Tibial nerve (tissue), 4 donors: ENCODE data around the gene CARD6. TPM values are rescaled to one million over a fixed set of nuclear protein-coding genes. Genes with fewer than 3 reads are reported as not detected.
"Not testable (repeated sequence)": the region's sequence is repeated elsewhere in the genome, so short reads cannot be mapped to it uniquely, and the experiment has no call there.

ENCODE experiments used
- DNase-seq, 2 donors: peaks; one replicate each; pipeline ENCODE4 v3.0.0-alpha.2; 2019; ENCODE audit warnings: low spot score in 2 of 2
- H3K27ac ChIP-seq, 4 donors: fragments of 200-600 bp; sonication (generic) in 3 of 4; one replicate each; pipeline ENCODE4 v1.5.1; 2017 to 2019; ENCODE audit warnings: mild to moderate bottlenecking in 1 of 4
- H3K27me3 ChIP-seq, 2 donors: fragments of 200-600 bp; sonication (generic) in 1 of 2; one replicate each; pipeline versions ENCODE4 v1.5.1 to v1.6.0; 2017 to 2019
- H3K36me3 ChIP-seq, 3 donors: fragments of 200-600 bp; sonication (generic); one replicate each; pipeline ENCODE4 v1.5.1; 2018 to 2019
- H3K4me1 ChIP-seq, 4 donors: fragments of 200-600 bp; sonication (generic) in 3 of 4; one replicate each; pipeline ENCODE4 v1.5.1; 2017 to 2019
- H3K4me3 ChIP-seq, 4 donors: fragments of 200-600 bp; sonication (generic) in 3 of 4; one replicate each; pipeline ENCODE4 v1.5.1; 2017 to 2019; ENCODE audit warnings: mild to moderate bottlenecking in 1 of 4, moderate library complexity in 1 of 4
- H3K9me3 ChIP-seq, 4 donors: fragments of 200-600 bp; sonication (generic) in 3 of 4; one replicate each; pipeline ENCODE4 v1.5.1; 2017 to 2019
- EP300 ChIP-seq, 2 donors: sonication (generic); formaldehyde crosslinking; IDR thresholded peaks; one replicate each; pipeline ENCODE4 v1.6.1; 2017; ENCODE audit warnings: antibody characterized with exemption in 2 of 2, mild to moderate bottlenecking in 1 of 2
- POLR2A ChIP-seq, 2 donors: fragments of 450-650 bp; IDR thresholded peaks; one replicate each; pipeline ENCODE4 v1.6.1; 2017; ENCODE audit warnings: antibody characterized with exemption in 2 of 2, mild to moderate bottlenecking in 2 of 2, moderate library complexity in 2 of 2
- WGBS, 2 donors: methylation state at CpG; one replicate each; pipeline ENCODE4 v1.1.5; 2018; 5-methylcytosine and 5-hydroxymethylcytosine counted together
- total RNA-seq, 4 donors: library from RNA; depleted of rRNA; stranded (reverse); fragments of >200 nt; gene quantifications; one replicate each; pipeline ENCODE4 v1.1.0, GENCODE V29; 2016
- TF ChIP-seq, protein P1 (sequence below), 5 experiments: fragments of 200-600 bp in 3 of 5; fragments of 450-650 bp in 2 of 5; sonication (generic) in 3 of 5; IDR thresholded peaks; one replicate each; pipeline ENCODE4 v1.5.1; 2016 to 2019; ENCODE audit warnings: antibody characterized with exemption in 5 of 5, mild to moderate bottlenecking in 3 of 5, moderate library complexity in 2 of 5

The CARD6 gene
- total RNA-seq, 4 donors from 2014 or later, result 7.6 to 16.1 (median 11.3) TPM

DNA sequence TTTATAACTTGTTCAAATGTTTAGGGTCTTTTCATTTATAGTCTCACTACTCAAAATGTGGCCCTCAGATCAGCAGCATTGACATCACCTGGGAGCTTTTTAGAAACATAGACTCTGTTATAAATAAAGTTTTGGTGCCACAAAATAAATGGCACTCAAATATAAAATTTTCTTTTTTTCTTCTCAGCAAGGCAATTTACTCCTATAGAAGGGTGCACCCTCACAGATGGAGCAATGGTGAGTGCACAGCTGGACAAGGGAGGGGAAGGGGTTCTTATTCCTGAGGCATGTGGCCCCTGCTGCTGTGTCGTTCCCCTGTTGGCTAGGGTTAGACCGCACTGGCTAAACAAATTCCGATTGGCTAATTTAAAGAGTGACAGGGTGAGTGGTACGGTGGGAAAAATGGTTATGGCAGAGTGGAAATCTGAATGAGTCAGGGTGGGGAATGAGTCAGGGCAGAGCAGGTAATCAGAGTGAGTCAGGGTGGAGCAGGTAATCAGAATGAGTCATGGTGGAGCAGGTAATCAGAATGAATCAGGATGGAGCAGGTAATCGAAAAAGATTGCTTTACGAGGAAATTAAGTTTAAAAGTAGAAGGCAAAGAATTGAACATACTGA is 36.3 kb downstream of the CARD6 start:
- Histone ChIP-seq H3K27me3 (no peaks in the 10 kb centered on the region), H3K4me3 (no peak overlapping the region), H3K9me3 (no peaks in the 10 kb centered on the region), H3K4me1 (no peaks in the 10 kb centered on the region), H3K27ac (no peak overlapping the region), H3K36me3 (no peaks in the 10 kb centered on the region)
- no peak for TF ChIP-seq POLR2A (IDR thresholded peaks at IDR 0.05)
- TF ChIP-seq EP300 (IDR thresholded peaks at IDR 0.05), result no peak
- TF ChIP-seq, protein P1, sequence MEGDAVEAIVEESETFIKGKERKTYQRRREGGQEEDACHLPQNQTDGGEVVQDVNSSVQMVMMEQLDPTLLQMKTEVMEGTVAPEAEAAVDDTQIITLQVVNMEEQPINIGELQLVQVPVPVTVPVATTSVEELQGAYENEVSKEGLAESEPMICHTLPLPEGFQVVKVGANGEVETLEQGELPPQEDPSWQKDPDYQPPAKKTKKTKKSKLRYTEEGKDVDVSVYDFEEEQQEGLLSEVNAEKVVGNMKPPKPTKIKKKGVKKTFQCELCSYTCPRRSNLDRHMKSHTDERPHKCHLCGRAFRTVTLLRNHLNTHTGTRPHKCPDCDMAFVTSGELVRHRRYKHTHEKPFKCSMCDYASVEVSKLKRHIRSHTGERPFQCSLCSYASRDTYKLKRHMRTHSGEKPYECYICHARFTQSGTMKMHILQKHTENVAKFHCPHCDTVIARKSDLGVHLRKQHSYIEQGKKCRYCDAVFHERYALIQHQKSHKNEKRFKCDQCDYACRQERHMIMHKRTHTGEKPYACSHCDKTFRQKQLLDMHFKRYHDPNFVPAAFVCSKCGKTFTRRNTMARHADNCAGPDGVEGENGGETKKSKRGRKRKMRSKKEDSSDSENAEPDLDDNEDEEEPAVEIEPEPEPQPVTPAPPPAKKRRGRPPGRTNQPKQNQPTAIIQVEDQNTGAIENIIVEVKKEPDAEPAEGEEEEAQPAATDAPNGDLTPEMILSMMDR (IDR thresholded peaks at IDR 0.05), result no peak
- 93 to 94% methylated on average over 6 of the region's 6 CpGs for WGBS, 2 donors
- DNase-seq, result no peak

DNA sequence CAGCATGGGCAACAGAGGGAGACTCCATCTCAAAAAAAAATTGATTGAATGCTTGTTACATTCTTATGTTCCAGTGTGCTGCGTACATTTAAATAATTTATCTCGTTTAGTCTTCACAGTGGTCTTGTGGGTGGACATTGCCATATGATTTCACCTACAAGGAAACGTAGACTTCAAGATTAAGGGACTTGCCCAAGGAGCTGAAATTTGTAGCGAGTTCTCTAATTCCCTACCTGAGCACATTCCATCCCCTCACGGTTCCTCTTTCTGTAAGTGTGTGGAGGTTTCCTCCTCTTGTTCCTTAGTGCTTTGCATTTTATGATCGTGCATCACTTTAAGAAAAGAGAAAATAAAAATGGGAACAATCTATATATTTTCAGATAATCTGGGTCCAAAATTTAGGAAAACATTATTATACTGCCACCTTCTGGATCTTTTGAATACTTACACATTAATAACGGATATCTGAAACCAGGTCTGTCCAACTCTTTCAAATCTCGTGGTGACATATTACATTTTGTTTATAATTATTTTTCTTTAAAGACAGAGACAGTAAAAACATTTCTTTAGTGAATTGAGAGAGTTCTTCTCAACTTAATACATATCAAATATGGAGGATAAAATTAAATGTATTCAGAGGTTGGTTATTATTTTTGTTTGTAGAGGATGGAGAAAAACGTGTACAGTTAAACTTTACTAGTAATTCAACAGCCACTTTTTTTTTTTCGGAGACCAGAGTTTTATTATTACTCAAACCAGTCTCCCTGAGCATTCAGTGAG is 38.2 kb downstream of the CARD6 start:
- no peaks in the 10 kb centered on the region for H3K27me3 ChIP-seq
- H3K9me3 ChIP-seq, result no peaks in the 10 kb centered on the region
- no peak for DNase-seq
- H3K36me3 ChIP-seq, result no peaks in the 10 kb centered on the region
- no peaks in the 10 kb centered on the region for H3K4me1 ChIP-seq
- no peak overlapping the region for H3K4me3 ChIP-seq
- no peak overlapping the region for H3K27ac ChIP-seq
- WGBS, 2 donors, result 30 to 32% methylated on average over 10 of the region's 10 CpGs
- TF ChIP-seq, protein P1 (IDR thresholded peaks at IDR 0.05), result peak; percentile 43 to 66 (median 58)
- TF ChIP-seq EP300 (IDR thresholded peaks at IDR 0.05) (no peak), POLR2A (IDR thresholded peaks at IDR 0.05) (no peak)

DNA sequence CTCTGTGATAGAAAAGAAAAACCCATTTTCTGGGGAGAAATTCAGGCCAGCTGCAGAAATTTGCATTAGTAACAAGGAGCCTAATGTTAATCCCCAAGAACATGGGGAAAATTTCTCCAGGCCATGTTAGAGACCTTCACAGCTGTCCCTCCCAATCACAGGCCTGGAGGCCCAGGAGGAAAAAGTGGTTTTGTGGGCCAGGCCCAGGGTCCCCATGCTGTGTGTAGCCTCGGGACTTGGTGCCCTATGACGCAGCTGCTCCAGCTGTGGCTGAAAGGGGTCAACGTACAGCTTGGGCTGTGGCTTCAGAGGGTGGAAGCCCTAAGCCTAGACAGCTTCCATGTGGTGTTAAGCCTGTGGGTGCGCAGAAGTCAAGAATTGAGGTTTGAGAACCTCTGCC is 41.1 kb downstream of the CARD6 start:
- Histone ChIP-seq H3K4me3 (no peak overlapping the region), H3K4me1 (no peaks in the 10 kb centered on the region), H3K9me3 (no peaks in the 10 kb centered on the region), H3K27ac (no peak overlapping the region), H3K36me3 (no peaks in the 10 kb centered on the region), H3K27me3 (no peaks in the 10 kb centered on the region)
- DNase-seq, result no peak
- TF ChIP-seq EP300 (IDR thresholded peaks at IDR 0.05), result no peak
- WGBS, 2 donors, result 82 to 94% methylated on average over 4 of the region's 4 CpGs

DNA sequence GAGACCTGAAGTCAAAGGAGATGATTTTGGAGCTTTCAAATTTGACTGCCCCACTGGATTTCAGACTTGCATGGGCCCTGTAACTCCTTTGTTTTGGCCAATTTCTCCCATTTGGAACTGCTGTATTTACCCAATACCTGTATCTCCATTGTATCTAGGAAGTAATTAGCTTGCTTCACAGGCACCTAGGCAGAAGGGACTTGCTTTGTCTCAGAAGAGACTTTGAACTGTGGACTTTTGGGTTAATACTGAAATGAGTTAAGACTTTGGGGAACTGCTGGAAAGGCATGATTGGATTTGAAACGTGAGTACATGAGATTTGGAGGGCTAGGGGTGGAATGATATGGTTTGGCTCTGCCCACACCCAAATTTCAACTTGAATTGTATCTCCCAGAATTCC is 41.9 kb downstream of the CARD6 start:
- WGBS, 2 donors, result 35 to 42% methylated on average over 1 of the region's 1 CpG

DNA sequence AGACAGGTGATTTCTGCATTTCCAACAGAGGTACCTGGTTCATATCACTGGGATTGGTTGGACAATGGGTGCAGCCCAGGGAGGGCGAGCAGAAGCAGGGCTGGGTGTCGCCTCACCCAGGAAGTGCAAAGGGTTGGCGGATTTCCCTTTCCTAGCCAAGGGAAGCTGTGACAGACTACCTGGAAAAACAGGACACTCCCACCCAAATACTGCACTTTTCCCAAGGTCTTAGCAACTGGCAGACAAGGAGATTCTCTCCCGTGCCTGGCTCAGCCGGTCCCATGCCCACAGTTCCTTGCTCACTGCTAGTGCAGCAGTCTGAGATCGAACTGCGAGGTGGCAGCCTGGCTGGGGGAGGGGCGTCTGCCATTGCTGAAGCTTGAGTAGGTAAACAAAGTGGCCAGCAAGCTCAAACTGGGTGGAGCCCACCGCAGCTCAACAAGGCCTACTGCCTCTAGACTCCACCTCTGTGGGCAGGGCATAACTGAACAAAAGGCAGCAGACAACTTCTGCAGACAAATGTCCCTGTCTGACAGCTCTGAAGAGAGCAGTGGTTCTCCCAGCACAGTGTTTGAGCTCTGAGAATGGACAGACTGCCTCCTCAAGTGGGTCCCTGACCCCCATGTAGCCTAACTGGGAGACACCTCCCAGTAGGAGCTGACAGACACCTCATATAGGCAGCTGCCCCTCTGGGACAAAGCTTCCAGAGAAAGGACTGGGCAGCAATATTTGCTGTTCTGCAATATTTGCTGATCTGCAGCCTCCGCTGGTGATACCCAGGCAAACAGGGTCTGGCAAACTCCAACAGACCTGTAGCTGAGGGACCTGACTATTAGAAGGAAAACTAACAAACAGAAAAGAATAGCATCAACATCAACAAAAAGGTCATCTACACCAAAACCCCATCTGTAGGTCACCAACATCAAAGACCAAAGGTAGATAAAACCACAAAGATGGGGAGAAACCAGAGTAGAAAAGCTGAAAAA is 54.6 kb downstream of the CARD6 start:
- not testable (repeated sequence) for H3K27me3 ChIP-seq, H3K9me3 ChIP-seq, DNase-seq, H3K4me1 ChIP-seq, H3K36me3 ChIP-seq, H3K4me3 ChIP-seq, H3K27ac ChIP-seq
- WGBS, 2 donors, result 74 to 87% methylated on average over 8 to 10 of the region's 10 CpGs

More for the DNA sequence above, 41.9 kb downstream of the CARD6 start:
- not testable (repeated sequence) for H3K4me3 ChIP-seq, DNase-seq, H3K4me1 ChIP-seq, H3K27me3 ChIP-seq, H3K9me3 ChIP-seq, H3K36me3 ChIP-seq, H3K27ac ChIP-seq

DNA sequence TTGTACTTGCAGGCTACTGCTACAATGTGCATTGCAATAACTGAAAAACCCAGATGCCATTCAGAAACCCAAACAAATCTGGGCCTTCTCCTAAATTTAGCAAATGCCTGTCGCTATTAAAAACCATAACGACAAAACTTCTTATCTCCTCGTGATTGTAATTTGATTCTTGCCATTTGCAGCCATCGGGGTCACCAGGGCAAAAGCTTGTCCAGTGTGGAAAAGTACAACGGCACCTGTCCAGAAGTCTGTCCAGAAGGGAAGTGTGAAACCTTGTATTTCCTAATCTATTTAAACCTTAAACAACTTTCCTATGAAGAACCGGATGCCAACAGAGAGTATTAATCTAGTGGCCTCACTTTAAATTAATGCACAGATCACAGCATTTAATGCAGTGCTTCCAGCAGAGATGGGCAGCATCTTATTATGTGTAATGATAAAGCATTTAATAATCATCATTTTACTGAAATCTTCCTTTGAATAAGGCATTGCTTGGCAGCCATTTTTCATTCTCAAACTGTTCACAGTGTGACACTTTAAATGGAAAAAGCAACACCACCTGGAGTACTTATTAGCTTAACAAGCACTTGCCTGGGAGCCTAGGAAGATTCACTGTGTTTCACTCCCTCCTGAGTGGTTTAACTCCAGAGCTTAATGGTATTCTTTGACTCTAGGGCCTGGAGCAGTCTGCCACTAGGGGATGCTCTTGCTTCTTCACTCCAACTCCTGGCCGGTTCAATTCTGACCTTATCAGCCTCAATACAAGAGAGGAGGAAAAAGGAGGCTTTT is 63.2 kb downstream of the CARD6 start:
- Histone ChIP-seq H3K27me3 (no peaks in the 10 kb centered on the region), H3K4me3 (no peak overlapping the region), H3K27ac (peak overlapping the region in 3 of 4 donors; percentile 24 to 80 (median 74)), H3K36me3 (no peaks in the 10 kb centered on the region), H3K9me3 (no peaks in the 10 kb centered on the region), H3K4me1 (peaks cover 0 to 33% (median 2%) of the 10 kb centered on the region in 4 donors)
- TF ChIP-seq, protein P1 (IDR thresholded peaks at IDR 0.05), result peak; percentile 87 to 95 (median 88)
- no peak for TF ChIP-seq POLR2A (IDR thresholded peaks at IDR 0.05)
- peak in 1 of 2 donors; percentile 52 for TF ChIP-seq EP300 (IDR thresholded peaks at IDR 0.05)
- peak; percentile 49 to 85 for DNase-seq
- 51 to 57% methylated on average over 7 of the region's 7 CpGs for WGBS, 2 donors
